ENCODE results near the gene NEUROD1. TPM values are rescaled to one million over a fixed set of nuclear protein-coding genes. Genes with fewer than 3 reads are reported as not detected.
A peak's percentile ranks its signal among the peaks of the same experiment; 100 is the strongest.
"Not testable (repeated sequence)": the region's sequence is repeated elsewhere in the genome, so short reads cannot be mapped to it uniquely, and the experiment has no call there.

NEUROD1 gene
- total RNA-seq (not detected), polyA plus RNA-seq (not detected), total RNA-seq (not detected)

DNA sequence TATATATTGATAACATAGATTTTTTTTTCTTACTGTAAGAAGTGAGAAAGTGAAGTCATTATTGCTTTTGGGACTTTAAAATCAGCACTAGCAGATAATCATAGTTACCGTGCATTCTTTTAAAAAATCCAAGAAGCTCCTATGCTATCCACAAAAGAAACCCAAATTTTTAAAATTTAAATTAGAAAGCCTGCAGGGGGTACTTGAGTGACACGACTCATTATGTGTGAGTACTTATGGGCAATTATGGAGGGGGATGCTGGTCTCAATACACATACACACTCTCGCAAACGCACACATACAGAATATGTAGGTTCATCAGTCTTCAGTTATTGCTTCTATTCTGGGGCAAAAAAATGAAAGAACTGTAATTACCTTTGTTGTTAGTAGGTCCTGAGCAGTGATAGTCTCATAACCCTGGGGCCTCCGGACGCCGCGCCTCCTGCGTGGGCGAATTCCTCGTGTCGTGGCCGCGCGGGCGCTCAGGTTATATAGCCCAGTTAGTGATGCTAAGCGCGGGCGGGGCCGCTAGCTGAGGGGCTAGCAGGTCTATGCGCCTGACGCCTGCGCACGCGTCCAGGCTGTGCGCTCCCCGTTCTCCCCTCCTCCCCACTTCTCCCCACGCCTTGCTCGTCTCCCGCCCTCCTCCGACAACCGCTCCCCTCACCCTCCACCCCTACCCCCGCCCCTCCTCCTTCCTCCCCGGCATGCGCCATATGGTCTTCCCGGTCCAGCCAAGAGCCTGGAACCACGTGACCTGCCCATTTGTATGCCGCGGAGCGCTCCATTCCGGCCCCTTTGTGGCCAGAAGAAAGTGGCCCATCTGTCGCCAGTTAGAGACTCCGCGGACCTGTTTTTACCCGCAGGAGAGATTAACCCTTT, at the start of gene NEUROD1:
TSS of gene NEUROD1 (minus strand) at position 463 of the 882 bp plus-strand sequence. CDS start 1,657 bp downstream, outside the sequence.
- H3K27me3 Mint-ChIP-seq, result peaks cover 82 to 88% (median 84%) of the 10 kb centered on the region in 5 donors
- peak within 1 kb of the TSS; percentile 37 for H3K4me3 ChIP-seq (ENCODE audit: low read length)
- H3K27ac ChIP-seq (ENCODE audit: low read depth, low read length), result no peak within 1 kb of the TSS
- ChIA-PET CTCF (interaction anchor here (0.7 kb wide), 1 partner anchor 577 kb away, joined by 3 read pairs; no protein-coding TSS in a partner anchor), POLR2A (no interaction called here)
- peaks cover 0 to 24% of the 10 kb centered on the region in 2 donors for H3K4me1 ChIP-seq (ENCODE audit: control insufficient read depth in 2 of 2, insufficient read depth in 2 of 2, low read length in 2 of 2)
- H3K27me3 ChIP-seq (ENCODE audit: control insufficient read depth in 2 of 2, insufficient read depth in 2 of 2, low read length in 2 of 2), result peaks cover 23 to 44% of the 10 kb centered on the region in 2 donors
- intact Hi-C loops (cut with micrococcal nuclease), result loop anchor here in 1 of 2 donors (5.0 kb wide), 1 partner anchor 108 kb away; no protein-coding TSS in a partner anchor
- no peaks in the 10 kb centered on the region for H3K9me3 ChIP-seq (ENCODE audit: control insufficient read depth in 2 of 3, low read length in 3 of 3)
- peak within 1 kb of the TSS in 2 of 9 donors; percentile 23 to 79 for H3K27ac Mint-ChIP-seq
- ATAC-seq (no peak), DNase-seq (no peak)
- no peaks in the 10 kb centered on the region for H3K36me3 ChIP-seq (ENCODE audit: control insufficient read depth in 2 of 3, insufficient read depth in 3 of 3, low read length in 3 of 3)
- peak within 1 kb of the TSS; percentile 51 to 85 (median 77) for H3K4me3 Mint-ChIP-seq
- H3K9me3 Mint-ChIP-seq, result peaks cover 7 to 29% (median 17%) of the 10 kb centered on the region in 11 donors
- peaks cover 0 to 16% (median 9%) of the 10 kb centered on the region in 5 donors for H3K36me3 Mint-ChIP-seq
- H3K4me1 Mint-ChIP-seq, result peaks cover 35 to 68% (median 53%) of the 10 kb centered on the region in 7 donors

DNA sequence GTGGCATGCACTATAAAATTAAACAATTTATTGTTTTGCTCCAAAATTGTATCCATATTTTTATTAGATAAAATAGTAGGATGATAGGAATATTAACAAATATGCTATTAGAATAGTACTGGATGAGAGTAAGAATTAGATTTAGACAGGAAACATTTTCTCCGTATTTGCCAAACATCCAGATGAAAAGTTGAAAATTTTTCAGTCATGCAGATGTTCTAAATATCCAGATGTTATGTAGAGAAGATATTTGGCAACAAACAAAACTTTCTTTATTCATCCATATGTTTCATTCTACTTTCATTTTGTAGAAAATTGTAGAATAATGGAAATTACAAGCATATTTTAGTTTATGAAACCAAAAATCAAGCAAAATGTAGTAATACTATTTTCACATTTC, 45.2 kb upstream of the NEUROD1 start:
- intact Hi-C loops (cut with micrococcal nuclease), result no loop called here
- ATAC-seq, result no peak
- Histone ChIP-seq H3K4me3 (ENCODE audit: low read length) (no peak overlapping the region), H3K27ac (ENCODE audit: low read depth, low read length) (no peak overlapping the region), H3K27me3 (ENCODE audit: control insufficient read depth in 2 of 2, insufficient read depth in 2 of 2, low read length in 2 of 2) (no peaks in the 10 kb centered on the region), H3K4me1 (ENCODE audit: control insufficient read depth in 2 of 2, insufficient read depth in 2 of 2, low read length in 2 of 2) (no peaks in the 10 kb centered on the region), H3K36me3 (ENCODE audit: control insufficient read depth in 2 of 3, insufficient read depth in 3 of 3, low read length in 3 of 3) (no peaks in the 10 kb centered on the region), H3K9me3 (ENCODE audit: control insufficient read depth in 2 of 3, low read length in 3 of 3) (no peaks in the 10 kb centered on the region)
- POLR2A ChIA-PET, result no interaction called here
- Mint-ChIP-seq H3K4me3 (no peak overlapping the region), H3K4me1 (no peaks in the 10 kb centered on the region), H3K36me3 (peaks cover 0 to 8% (median 0%) of the 10 kb centered on the region in 5 donors), H3K27ac (no peak overlapping the region), H3K9me3 (peaks cover 0 to 5% (median 0%) of the 10 kb centered on the region in 11 donors), H3K27me3 (peaks cover 12 to 43% (median 33%) of the 10 kb centered on the region in 5 donors)
- CTCF ChIA-PET, result no interaction called here
- no peak for DNase-seq

DNA sequence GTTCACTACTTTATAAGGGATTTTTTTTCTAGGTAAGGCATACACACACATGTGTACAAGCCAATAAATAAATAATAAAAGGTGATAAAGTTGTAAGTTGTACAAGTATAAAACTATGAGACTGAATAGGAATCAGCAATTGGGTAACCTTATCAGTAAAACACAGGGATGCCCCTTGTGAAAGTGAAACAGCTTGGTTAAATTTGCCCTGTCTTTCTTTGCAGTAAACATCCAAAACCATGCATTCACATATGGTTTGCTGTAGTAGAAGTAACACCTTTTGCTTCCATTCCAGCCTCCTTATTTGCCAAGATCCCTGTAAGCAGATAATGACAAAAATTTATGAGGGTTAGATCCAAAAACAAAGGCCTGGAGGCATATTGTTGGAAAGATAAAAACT, 44.3 kb upstream of the NEUROD1 start:
- CTCF ChIA-PET, result interaction anchor here (1.9 kb wide), 1 partner anchor 9 kb away, joined by 5 read pairs; no protein-coding TSS in a partner anchor
- H3K27ac ChIP-seq (ENCODE audit: low read depth, low read length), result no peak overlapping the region
- DNase-seq, result no peak
- intact Hi-C loops (cut with micrococcal nuclease), result no loop called here
- no peaks in the 10 kb centered on the region for H3K4me1 Mint-ChIP-seq
- H3K36me3 ChIP-seq (ENCODE audit: control insufficient read depth in 2 of 3, insufficient read depth in 3 of 3, low read length in 3 of 3), result no peaks in the 10 kb centered on the region
- no peaks in the 10 kb centered on the region for H3K4me1 ChIP-seq (ENCODE audit: control insufficient read depth in 2 of 2, insufficient read depth in 2 of 2, low read length in 2 of 2)
- H3K27me3 Mint-ChIP-seq, result peaks cover 12 to 40% (median 33%) of the 10 kb centered on the region in 5 donors
- no peak overlapping the region for H3K27ac Mint-ChIP-seq
- no peaks in the 10 kb centered on the region for H3K9me3 ChIP-seq (ENCODE audit: control insufficient read depth in 2 of 3, low read length in 3 of 3)
- ATAC-seq, result no peak
- peaks cover 0 to 5% (median 0%) of the 10 kb centered on the region in 11 donors for H3K9me3 Mint-ChIP-seq
- no peaks in the 10 kb centered on the region for H3K27me3 ChIP-seq (ENCODE audit: control insufficient read depth in 2 of 2, insufficient read depth in 2 of 2, low read length in 2 of 2)
- H3K36me3 Mint-ChIP-seq, result peaks cover 0 to 8% (median 0%) of the 10 kb centered on the region in 5 donors
- no peak overlapping the region for H3K4me3 Mint-ChIP-seq
- POLR2A ChIA-PET, result no interaction called here
- H3K4me3 ChIP-seq (ENCODE audit: low read length), result no peak overlapping the region

DNA sequence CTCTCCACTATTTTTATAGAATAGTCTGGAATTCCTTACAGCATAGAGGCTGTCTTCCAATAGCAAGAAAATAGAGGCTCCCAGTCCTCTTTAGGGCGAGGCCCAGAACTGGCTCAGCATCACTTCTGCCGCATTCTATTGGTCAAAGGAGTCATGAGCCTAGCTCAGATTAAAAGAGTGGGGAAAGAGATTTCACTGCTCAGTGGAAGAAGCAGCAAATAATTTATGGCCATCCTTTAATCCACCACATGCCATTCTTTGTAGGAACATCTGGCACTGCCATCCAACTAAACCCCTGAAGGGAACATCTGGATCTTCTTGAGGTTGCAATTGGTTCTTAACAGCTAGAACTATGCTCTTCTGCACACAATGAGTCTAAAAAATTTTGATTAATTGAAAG, 43.4 kb upstream of the NEUROD1 start:
- H3K27me3 ChIP-seq (ENCODE audit: control insufficient read depth in 2 of 2, insufficient read depth in 2 of 2, low read length in 2 of 2), result no peaks in the 10 kb centered on the region
- H3K9me3 ChIP-seq (ENCODE audit: control insufficient read depth in 2 of 3, low read length in 3 of 3), result no peaks in the 10 kb centered on the region
- intact Hi-C loops (cut with micrococcal nuclease), result no loop called here
- Mint-ChIP-seq H3K27me3 (peaks cover 12 to 40% (median 33%) of the 10 kb centered on the region in 5 donors), H3K27ac (no peak overlapping the region), H3K4me1 (no peaks in the 10 kb centered on the region), H3K9me3 (peaks cover 0 to 5% (median 0%) of the 10 kb centered on the region in 11 donors), H3K36me3 (peaks cover 0 to 8% (median 0%) of the 10 kb centered on the region in 5 donors), H3K4me3 (no peak overlapping the region)
- CTCF ChIA-PET, result interaction anchor here (1.0 to 1.9 kb wide), 2 partner anchors 8 to 1600 kb away, joined by 3 to 5 read pairs; no protein-coding TSS in a partner anchor
- ATAC-seq (no peak), DNase-seq (no peak)
- no peak overlapping the region for H3K4me3 ChIP-seq (ENCODE audit: low read length)
- no peaks in the 10 kb centered on the region for H3K4me1 ChIP-seq (ENCODE audit: control insufficient read depth in 2 of 2, insufficient read depth in 2 of 2, low read length in 2 of 2)
- POLR2A ChIA-PET, result no interaction called here
- H3K36me3 ChIP-seq (ENCODE audit: control insufficient read depth in 2 of 3, insufficient read depth in 3 of 3, low read length in 3 of 3), result no peaks in the 10 kb centered on the region
- H3K27ac ChIP-seq (ENCODE audit: low read depth, low read length), result no peak overlapping the region

DNA sequence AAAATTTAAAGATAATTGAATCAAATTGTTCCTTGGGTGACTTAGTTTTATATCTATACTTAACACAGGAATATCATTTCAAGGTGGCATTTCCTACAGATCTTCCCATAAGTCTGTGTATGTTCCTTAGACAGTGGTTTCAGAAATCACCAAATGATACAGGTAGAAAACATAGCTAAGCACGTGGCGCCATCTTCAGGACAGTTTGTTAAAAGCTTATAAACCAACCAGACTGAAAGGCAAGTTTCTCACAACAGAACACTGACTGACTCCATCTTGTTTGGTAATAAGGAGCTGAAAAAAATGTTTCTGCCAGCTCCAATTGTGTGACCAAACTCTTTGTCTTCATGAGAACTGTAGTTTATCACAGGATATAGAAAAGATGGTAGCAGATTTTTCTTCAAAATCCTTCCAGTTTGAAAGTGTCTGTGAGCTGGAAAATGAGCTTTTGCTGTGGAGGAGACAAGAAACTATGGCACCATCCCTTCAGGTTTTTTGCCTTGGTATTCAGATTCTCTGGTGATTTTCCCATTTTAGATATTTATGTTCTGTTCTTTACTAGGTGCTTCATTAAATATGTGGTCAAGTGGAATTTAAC, 34.8 kb upstream of the NEUROD1 start:
- no peak overlapping the region for H3K4me3 Mint-ChIP-seq
- H3K4me1 Mint-ChIP-seq, result no peaks in the 10 kb centered on the region
- peak; percentile 30 to 78 (median 64) for DNase-seq
- ChIA-PET POLR2A (no interaction called here), CTCF (interaction anchor here (0.5 to 2.6 kb wide), 31 partner anchors 9 to 1757 kb away, joined by 3 to 18 read pairs (median 3); partner anchors contain the start of gene ITGA4)
- H3K27ac Mint-ChIP-seq, result no peak overlapping the region
- Histone ChIP-seq H3K4me1 (ENCODE audit: control insufficient read depth in 2 of 2, insufficient read depth in 2 of 2, low read length in 2 of 2) (no peaks in the 10 kb centered on the region), H3K4me3 (ENCODE audit: low read length) (no peak overlapping the region), H3K9me3 (ENCODE audit: control insufficient read depth in 2 of 3, low read length in 3 of 3) (no peaks in the 10 kb centered on the region), H3K27me3 (ENCODE audit: control insufficient read depth in 2 of 2, insufficient read depth in 2 of 2, low read length in 2 of 2) (no peaks in the 10 kb centered on the region), H3K36me3 (ENCODE audit: control insufficient read depth in 2 of 3, insufficient read depth in 3 of 3, low read length in 3 of 3) (no peaks in the 10 kb centered on the region), H3K27ac (ENCODE audit: low read depth, low read length) (no peak overlapping the region)
- peaks cover 0 to 11% (median 0%) of the 10 kb centered on the region in 5 donors for H3K27me3 Mint-ChIP-seq
- intact Hi-C loops (cut with micrococcal nuclease), result loop anchor here (1.0 to 10.0 kb wide), 13 partner anchors 143 to 1591 kb away; no protein-coding TSS in a partner anchor
- no peaks in the 10 kb centered on the region for H3K9me3 Mint-ChIP-seq
- no peaks in the 10 kb centered on the region for H3K36me3 Mint-ChIP-seq
- peak; percentile 90 for ATAC-seq

DNA sequence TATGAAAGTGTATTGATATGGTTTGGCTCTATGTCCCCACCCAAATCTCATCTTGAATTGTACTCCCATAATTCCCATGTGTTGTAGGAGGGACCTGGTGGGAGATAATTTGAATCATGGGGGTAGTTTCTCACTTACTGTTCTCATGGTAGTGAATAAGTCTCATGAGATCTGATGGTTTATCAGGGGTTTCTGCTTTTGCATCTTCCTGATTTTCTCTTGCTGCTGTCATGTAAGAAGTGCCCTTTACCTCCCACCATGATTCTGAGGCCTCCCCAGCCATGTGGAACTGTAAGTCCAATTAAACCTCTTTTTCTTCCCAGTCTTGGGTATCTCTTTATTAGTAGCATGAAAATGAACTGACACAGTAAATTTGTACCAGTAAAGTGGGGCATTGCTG, 30.7 kb upstream of the NEUROD1 start:
- H3K4me1 Mint-ChIP-seq; H3K27ac Mint-ChIP-seq; H3K4me1 ChIP-seq (ENCODE audit: control insufficient read depth in 2 of 2, insufficient read depth in 2 of 2, low read length in 2 of 2); CTCF ChIA-PET; H3K36me3 ChIP-seq (ENCODE audit: control insufficient read depth in 2 of 3, insufficient read depth in 3 of 3, low read length in 3 of 3); H3K27ac ChIP-seq (ENCODE audit: low read depth, low read length); H3K27me3 ChIP-seq (ENCODE audit: control insufficient read depth in 2 of 2, insufficient read depth in 2 of 2, low read length in 2 of 2); ATAC-seq; POLR2A ChIA-PET; H3K9me3 Mint-ChIP-seq; DNase-seq; H3K4me3 Mint-ChIP-seq; H3K36me3 Mint-ChIP-seq; H3K9me3 ChIP-seq (ENCODE audit: control insufficient read depth in 2 of 3, low read length in 3 of 3); H3K4me3 ChIP-seq (ENCODE audit: low read length): not testable (repeated sequence)
- intact Hi-C loops (cut with micrococcal nuclease), result loop anchor here (10.0 kb wide), 3 partner anchors 246 to 1106 kb away; no protein-coding TSS in a partner anchor
- H3K27me3 Mint-ChIP-seq, result peaks cover 0 to 11% (median 0%) of the 10 kb centered on the region in 5 donors

Data from naive thymus-derived CD4-positive, alpha-beta T cell (primary cell).